OCI-LY1 (cell line): ENCODE measurements around the gene IPP.
"Not testable (repeated sequence)": the region's sequence is repeated elsewhere in the genome, so short reads cannot be mapped to it uniquely, and the experiment has no call there.

Experiments used
- H2AFZ ChIP-seq: fragments of 200-600 bp; sonication (generic), shearing (Covaris generic); 2 replicates; pipeline ENCODE4 v1.6.0; 2014; ENCODE audit warnings: antibody characterized with exemption, mild to moderate bottlenecking, low read length
- H3F3A ChIP-seq: fragments of 200-600 bp; sonication (generic), shearing (Covaris generic); 2 replicates; pipeline ENCODE4 v1.6.0; 2014; ENCODE audit warnings: mild to moderate bottlenecking, antibody characterized with exemption, low read length, moderate library complexity; ENCODE audit not compliant: insufficient read depth
- H3K27ac ChIP-seq: fragments of 200-600 bp; sonication (generic); 2 replicates; pipeline ENCODE4 v1.5.1; 2014; ENCODE audit warnings: low read length, mixed run types, mild to moderate bottlenecking, low read depth; ENCODE audit not compliant: poor library complexity, severe bottlenecking
- H3K27me3 ChIP-seq: fragments of 200-600 bp; sonication (generic); 2 replicates; pipeline ENCODE4 v1.6.0; 2014; ENCODE audit warnings: antibody characterized with exemption, mild to moderate bottlenecking, low read length, moderate library complexity; ENCODE audit not compliant: insufficient read depth
- H3K36me3 ChIP-seq: fragments of 200-600 bp; sonication (generic); 2 replicates; pipeline ENCODE4 v1.6.1; 2014; ENCODE audit warnings: mild to moderate bottlenecking, antibody characterized with exemption, low read length, moderate library complexity, mixed read lengths; ENCODE audit not compliant: insufficient read depth
- H3K4me1 ChIP-seq: fragments of 200-600 bp; sonication (generic); 2 replicates; pipeline ENCODE4 v1.5.1; 2014; ENCODE audit warnings: mild to moderate bottlenecking, low read length, moderate library complexity; ENCODE audit not compliant: insufficient read depth, severe bottlenecking
- H3K4me2 ChIP-seq: fragments of 200-600 bp; sonication (generic), shearing (Covaris generic); 2 replicates; pipeline ENCODE4 v1.6.1; 2014; ENCODE audit warnings: low read length
- H3K4me3 ChIP-seq: fragments of 200-600 bp; sonication (generic); 2 replicates; pipeline ENCODE4 v1.5.1; 2014; ENCODE audit warnings: low read length, low read depth, mild to moderate bottlenecking, mixed read lengths; ENCODE audit not compliant: poor library complexity, severe bottlenecking
- H3K79me2 ChIP-seq: fragments of 200-600 bp; shearing (Covaris generic); 2 replicates; pipeline ENCODE4 v1.6.1; 2016; ENCODE audit warnings: mixed run types, low read length, mixed read lengths; ENCODE audit not compliant: insufficient read depth
- H3K9ac ChIP-seq: fragments of 200-600 bp; sonication (generic), shearing (Covaris generic); 2 replicates; pipeline ENCODE4 v1.6.1; 2014; ENCODE audit warnings: mild to moderate bottlenecking, low read length, mixed read lengths
- H3K9me2 ChIP-seq: fragments of 200-600 bp; sonication (generic), shearing (Covaris generic); 2 replicates; pipeline ENCODE4 v1.6.1; 2014; ENCODE audit warnings: low read depth, mild to moderate bottlenecking, low read length, mixed read lengths
- H3K9me3 ChIP-seq: fragments of 200-600 bp; shearing (Covaris generic); 2 replicates; pipeline ENCODE4 v1.6.1; 2014; ENCODE audit warnings: low read length, mixed read lengths
- H4K20me1 ChIP-seq: fragments of 200-600 bp; sonication (generic), shearing (Covaris generic); 2 replicates; pipeline ENCODE4 v1.6.0; 2016; ENCODE audit warnings: mild to moderate bottlenecking, low read length; ENCODE audit not compliant: insufficient read depth
- CTCF ChIP-seq: fragments of 200-600 bp; sonication (generic), shearing (Covaris generic); IDR thresholded peaks from 2 replicates; pipeline ENCODE4 v1.5.1; 2017; ENCODE audit warnings: mild to moderate bottlenecking, antibody characterized with exemption, low read length, moderate library complexity, mixed read lengths
- EZH2 ChIP-seq: fragments of 200-600 bp; sonication (generic), shearing (Covaris generic); IDR thresholded peaks from 2 replicates; pipeline ENCODE4 v1.8.0; 2017; ENCODE audit warnings: borderline replicate concordance, mixed run types, mild to moderate bottlenecking, antibody characterized with exemption, low read length, moderate library complexity, mixed read lengths

Gene IPP

GRCh38 chr1:45718289-45718688 is 32.2 kb downstream of the IPP start:
- no peak overlapping the region for H2AFZ ChIP-seq
- H3K27me3 ChIP-seq: no peaks in the 10 kb centered on the region
- no peak overlapping the region for H3K9ac ChIP-seq
- peaks cover 15% of the 10 kb centered on the region; the same call in 1 of the 2 replicates for H3K36me3 ChIP-seq
- no peak overlapping the region for H3K4me3 ChIP-seq
- H3K27ac ChIP-seq: no peak overlapping the region
- no peaks in the 10 kb centered on the region for H4K20me1 ChIP-seq
- TF ChIP-seq EZH2 (no peak), CTCF (no peak)
- no peaks in the 10 kb centered on the region for H3K9me3 ChIP-seq
- no peaks in the 10 kb centered on the region for H3K79me2 ChIP-seq
- H3K9me2 ChIP-seq: no peaks in the 10 kb centered on the region
- H3K4me2 ChIP-seq: no peak overlapping the region
- H3F3A ChIP-seq: no peaks in the 10 kb centered on the region
- no peaks in the 10 kb centered on the region for H3K4me1 ChIP-seq

- H3K27ac ChIP-seq, H3K4me2 ChIP-seq, H3K9me3 ChIP-seq, H3K27me3 ChIP-seq, H3K4me1 ChIP-seq, H4K20me1 ChIP-seq, H3K79me2 ChIP-seq, H3F3A ChIP-seq, H3K9me2 ChIP-seq, H2AFZ ChIP-seq, H3K4me3 ChIP-seq, H3K9ac ChIP-seq: not testable (repeated sequence)
- H3K36me3 ChIP-seq: peaks cover 15% of the 10 kb centered on the region; the same call in 1 of the 2 replicates
These were observed 33.1 kb downstream of the IPP start for GRCh38 chr1:45717386-45717785.

GRCh38 chr1:45716700-45717099 is 33.8 kb downstream of the IPP start:
- H2AFZ ChIP-seq: no peak overlapping the region
- no peaks in the 10 kb centered on the region for H4K20me1 ChIP-seq
- H3K4me3 ChIP-seq: no peak overlapping the region
- H3K9me3 ChIP-seq: no peaks in the 10 kb centered on the region
- no peaks in the 10 kb centered on the region for H3K27me3 ChIP-seq
- no peaks in the 10 kb centered on the region for H3K9me2 ChIP-seq
- no peak overlapping the region for H3K27ac ChIP-seq
- H3K36me3 ChIP-seq: peaks cover 20% of the 10 kb centered on the region
- no peaks in the 10 kb centered on the region for H3K79me2 ChIP-seq
- H3K9ac ChIP-seq: no peak overlapping the region
- H3K4me1 ChIP-seq: no peaks in the 10 kb centered on the region
- H3F3A ChIP-seq: no peaks in the 10 kb centered on the region
- no peak for TF ChIP-seq CTCF
- TF ChIP-seq EZH2: no peak
- H3K4me2 ChIP-seq: no peak overlapping the region

- Histone ChIP-seq H3K9ac (no peak overlapping the region), H3K4me3 (no peak overlapping the region), H3K9me2 (no peaks in the 10 kb centered on the region), H3K4me2 (no peak overlapping the region), H4K20me1 (no peaks in the 10 kb centered on the region), H3K27ac (no peak overlapping the region), H3K36me3 (peaks cover 23% of the 10 kb centered on the region), H2AFZ (no peak overlapping the region), H3K27me3 (no peaks in the 10 kb centered on the region), H3F3A (no peaks in the 10 kb centered on the region), H3K79me2 (no peaks in the 10 kb centered on the region), H3K9me3 (no peaks in the 10 kb centered on the region), H3K4me1 (no peaks in the 10 kb centered on the region)
- TF ChIP-seq EZH2: no peak
- no peak for TF ChIP-seq CTCF
These were observed 36.7 kb downstream of the IPP start for GRCh38 chr1:45713711-45714110.
